ENCODE data around the gene PRPF18.

Gene PRPF18

GRCh38 chr10:13671904-13672303 is 85.1 kb downstream of the PRPF18 start:
- DNase-seq: no peak

DNA sequence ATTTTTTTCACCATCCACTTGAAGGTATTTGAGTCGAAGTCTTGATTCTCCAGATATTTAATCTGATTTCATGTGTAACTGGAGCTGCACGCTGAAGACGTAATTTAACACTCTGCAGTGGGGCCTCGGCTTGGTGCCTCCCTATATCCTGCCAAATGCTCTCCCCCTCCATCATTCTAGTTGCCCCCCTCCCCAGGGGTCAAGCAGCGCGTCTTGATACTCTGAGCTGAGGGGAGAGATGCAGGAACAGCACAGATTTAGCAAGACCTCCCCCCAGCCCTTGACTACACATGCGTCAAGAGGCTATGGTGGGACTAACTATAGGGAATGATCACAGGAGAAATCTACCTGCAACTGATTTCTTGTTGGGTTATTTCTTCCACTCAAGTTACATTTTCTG is 85.8 kb downstream of the PRPF18 start:
- DNase-seq: no peak

GRCh38 chr10:13673156-13673555 is 86.4 kb downstream of the PRPF18 start:
- no peak for DNase-seq

DNA sequence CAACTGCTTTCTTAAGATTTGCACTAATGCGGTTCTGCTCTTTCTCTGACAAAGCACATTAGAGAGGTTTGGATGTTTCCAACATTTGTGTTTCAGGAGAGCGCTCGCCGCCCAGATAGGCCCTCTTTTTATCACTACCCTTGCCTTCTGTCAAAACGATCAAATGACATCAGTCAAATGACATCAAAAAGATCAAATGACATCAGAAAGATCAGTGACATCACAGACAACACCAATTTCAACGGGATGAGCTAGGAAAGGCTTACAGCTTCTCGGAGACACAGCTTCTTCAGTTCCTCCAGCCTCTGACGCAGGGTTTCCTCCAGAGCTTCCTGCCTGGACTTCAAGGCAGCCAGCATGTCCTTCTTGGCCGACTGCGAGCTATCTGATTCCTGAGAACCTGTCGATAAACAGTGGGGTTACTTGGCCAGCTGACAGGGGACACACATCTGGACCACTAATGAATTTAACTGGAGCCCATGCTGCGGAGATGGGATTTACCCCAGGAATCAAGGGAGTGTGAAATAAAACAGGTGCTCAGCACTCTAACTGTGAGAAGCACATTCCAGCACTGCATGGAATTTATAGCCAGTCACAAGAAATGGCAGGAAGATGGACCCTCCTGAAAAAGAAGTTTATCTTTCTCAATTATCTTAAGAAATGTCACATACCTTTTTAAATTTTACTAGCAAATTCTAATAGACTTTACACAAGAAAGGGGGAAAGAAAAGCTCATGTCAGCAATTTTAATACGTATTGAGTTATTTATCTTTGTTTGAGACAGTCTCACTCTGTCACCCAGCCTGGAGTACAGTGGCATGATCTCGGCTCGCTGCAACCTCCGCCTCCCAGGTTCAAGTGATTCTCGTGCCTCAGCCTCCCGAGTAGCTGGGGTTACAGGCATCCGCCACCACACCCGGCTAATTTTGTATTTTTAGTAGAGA is 88.2 kb downstream of the PRPF18 start:
- no peak for DNase-seq

- no peak for DNase-seq
Measured at GRCh38 chr10:13678101-13678843, 91.5 kb downstream of the PRPF18 start.
